ENCODE data around the gene TGFBR1. TPM values are rescaled to one million over a fixed set of nuclear protein-coding genes. Genes with fewer than 3 reads are reported as not detected.

The TGFBR1 gene
- total RNA-seq, 2 donors from 2014 or later, result 10.5 to 18.7 TPM

DNA sequence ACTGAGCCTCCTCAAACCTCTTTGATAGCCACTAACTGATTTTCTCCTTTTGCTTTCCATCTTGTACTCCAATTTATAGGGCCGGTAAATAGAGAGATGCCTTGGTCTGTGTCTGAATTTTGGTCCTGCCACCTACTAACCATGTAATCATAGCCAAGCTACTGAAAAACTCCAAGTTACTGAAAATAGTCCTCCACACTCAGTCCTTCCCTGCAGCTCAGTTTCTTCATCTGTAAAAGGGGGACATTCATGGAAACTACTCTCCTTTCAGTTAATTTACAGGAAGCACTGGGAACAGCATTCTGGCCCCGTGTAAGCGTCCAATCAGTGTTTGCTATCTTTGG is 30.0 kb upstream of the TGFBR1 start:
- Histone ChIP-seq H3K27ac (no peak overlapping the region), H3K4me1 (no peaks in the 10 kb centered on the region), H3K27me3 (no peaks in the 10 kb centered on the region), H3K4me3 (no peak overlapping the region), H3K36me3 (replicated peaks in 1 of 2; ENCODE audit: insufficient read depth in 1 of 2, low read depth in 2 of 2) (no peaks in the 10 kb centered on the region), H3K9me3 (no peaks in the 10 kb centered on the region)
- no peak for DNase-seq
- TF ChIP-seq, protein P1, sequence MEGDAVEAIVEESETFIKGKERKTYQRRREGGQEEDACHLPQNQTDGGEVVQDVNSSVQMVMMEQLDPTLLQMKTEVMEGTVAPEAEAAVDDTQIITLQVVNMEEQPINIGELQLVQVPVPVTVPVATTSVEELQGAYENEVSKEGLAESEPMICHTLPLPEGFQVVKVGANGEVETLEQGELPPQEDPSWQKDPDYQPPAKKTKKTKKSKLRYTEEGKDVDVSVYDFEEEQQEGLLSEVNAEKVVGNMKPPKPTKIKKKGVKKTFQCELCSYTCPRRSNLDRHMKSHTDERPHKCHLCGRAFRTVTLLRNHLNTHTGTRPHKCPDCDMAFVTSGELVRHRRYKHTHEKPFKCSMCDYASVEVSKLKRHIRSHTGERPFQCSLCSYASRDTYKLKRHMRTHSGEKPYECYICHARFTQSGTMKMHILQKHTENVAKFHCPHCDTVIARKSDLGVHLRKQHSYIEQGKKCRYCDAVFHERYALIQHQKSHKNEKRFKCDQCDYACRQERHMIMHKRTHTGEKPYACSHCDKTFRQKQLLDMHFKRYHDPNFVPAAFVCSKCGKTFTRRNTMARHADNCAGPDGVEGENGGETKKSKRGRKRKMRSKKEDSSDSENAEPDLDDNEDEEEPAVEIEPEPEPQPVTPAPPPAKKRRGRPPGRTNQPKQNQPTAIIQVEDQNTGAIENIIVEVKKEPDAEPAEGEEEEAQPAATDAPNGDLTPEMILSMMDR (IDR thresholded peaks at IDR 0.05), result no peak
- no peak for TF ChIP-seq POLR2A (IDR thresholded peaks at IDR 0.05)
- no peak for ATAC-seq
- 59 to 60% methylated on average over 3 of the region's 3 CpGs for WGBS, 2 donors
- intact Hi-C loops (cut with DNase I), result no loop called here

DNA sequence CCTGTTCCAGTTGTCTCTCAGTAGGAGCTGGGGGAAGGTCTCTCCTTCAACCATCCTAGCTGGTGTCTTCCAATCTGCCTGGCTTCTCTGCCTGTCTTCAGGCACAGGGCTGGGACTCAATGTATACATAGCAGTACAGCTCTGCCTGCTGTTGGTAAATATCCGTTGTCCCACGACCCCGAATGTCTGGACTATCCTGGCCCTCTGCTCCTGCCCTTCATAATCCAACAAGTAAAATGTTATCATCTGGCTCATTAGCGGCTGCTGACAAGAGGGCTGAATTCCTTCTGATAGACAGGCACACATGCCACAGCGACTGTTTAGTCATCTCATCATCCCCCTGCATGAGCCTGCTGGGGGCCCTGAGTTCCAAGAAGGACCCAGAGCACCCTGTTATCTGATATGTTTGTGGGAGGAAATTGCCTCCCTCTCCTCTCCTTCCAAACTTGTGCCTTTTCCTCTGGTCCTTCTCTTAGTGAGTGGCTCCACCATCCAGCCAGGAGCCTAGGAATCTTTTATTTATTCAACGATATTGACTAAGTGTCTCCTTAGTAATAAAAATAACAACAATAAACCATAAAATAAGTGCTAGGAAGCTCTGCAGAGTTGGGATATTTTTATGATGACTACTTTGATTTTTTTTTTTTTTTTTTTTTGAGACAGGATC is 29.5 kb upstream of the TGFBR1 start:
- DNase-seq (no peak), ATAC-seq (no peak)
- Histone ChIP-seq H3K9me3 (no peaks in the 10 kb centered on the region), H3K4me1 (no peaks in the 10 kb centered on the region), H3K4me3 (no peak overlapping the region), H3K27me3 (no peaks in the 10 kb centered on the region), H3K27ac (no peak overlapping the region), H3K36me3 (replicated peaks in 1 of 2; ENCODE audit: insufficient read depth in 1 of 2, low read depth in 2 of 2) (no peaks in the 10 kb centered on the region)
- TF ChIP-seq POLR2A (IDR thresholded peaks at IDR 0.05), result no peak
- TF ChIP-seq, protein P1 (IDR thresholded peaks at IDR 0.05), result no peak
- WGBS, 2 donors, result 23 to 24% methylated on average over 6 of the region's 6 CpGs
- intact Hi-C loops (cut with DNase I), result no loop called here

DNA sequence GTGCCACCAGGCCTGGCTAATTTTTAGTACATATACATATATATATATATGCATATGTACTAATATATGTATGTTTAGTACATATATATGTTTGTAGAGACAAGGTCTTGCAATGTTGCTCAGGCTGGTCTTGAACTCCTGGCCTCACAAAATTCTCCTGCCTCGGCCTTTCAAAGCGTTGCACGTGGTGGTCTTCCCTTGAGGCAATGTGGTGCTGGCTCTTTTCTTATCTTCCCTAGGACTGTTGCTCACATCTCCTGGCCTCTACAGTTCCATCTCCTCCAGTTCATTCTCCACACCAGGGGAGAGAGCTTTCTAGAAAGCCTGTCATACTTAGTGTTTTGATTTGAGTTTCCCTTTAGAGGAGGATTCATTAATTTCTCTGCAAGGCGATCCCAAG is 28.9 kb upstream of the TGFBR1 start:
- TF ChIP-seq, protein P1 (IDR thresholded peaks at IDR 0.05), result no peak
- no peak for TF ChIP-seq POLR2A (IDR thresholded peaks at IDR 0.05)
- Histone ChIP-seq H3K9me3 (no peaks in the 10 kb centered on the region), H3K4me3 (no peak overlapping the region), H3K27me3 (no peaks in the 10 kb centered on the region), H3K36me3 (replicated peaks in 1 of 2; ENCODE audit: insufficient read depth in 1 of 2, low read depth in 2 of 2) (no peaks in the 10 kb centered on the region), H3K4me1 (no peaks in the 10 kb centered on the region), H3K27ac (no peak overlapping the region)
- ATAC-seq, result no peak
- intact Hi-C loops (cut with DNase I), result no loop called here
- 82 to 84% methylated on average over 4 of the region's 4 CpGs for WGBS, 2 donors
- no peak for DNase-seq

DNA sequence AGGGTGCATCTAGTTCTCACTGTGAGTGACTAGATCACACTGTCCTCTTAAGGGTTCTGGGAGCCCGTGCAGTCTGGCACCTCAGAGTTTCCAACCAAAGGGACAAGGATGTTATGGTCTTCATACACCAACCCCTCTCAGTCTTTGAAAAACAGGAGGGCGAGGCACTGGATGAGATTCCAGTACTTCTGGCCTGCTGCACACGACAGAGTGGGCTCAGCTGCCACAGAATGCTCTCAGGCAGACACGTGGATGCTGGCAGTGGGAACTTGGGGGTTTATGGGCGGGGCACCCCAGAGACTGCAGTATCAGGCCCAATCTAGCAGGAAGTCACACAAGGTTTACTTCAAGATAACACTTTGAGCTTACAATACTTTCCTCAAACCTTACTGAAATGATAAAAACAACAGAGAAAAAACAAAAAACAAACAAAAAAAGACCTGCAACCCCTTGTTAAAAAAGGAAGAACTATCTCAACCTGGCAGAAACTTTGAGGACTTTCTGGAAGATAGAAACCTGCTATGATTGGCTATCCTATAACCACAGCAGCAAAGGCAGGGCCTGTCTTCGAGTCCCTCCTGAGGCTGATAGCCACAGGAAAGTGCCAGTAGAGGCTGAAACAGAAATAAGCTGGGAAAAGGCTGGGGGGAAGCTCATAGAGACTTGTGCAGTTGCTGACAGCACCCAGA is 28.3 kb upstream of the TGFBR1 start:
- H3K36me3 ChIP-seq (replicated peaks in 1 of 2; ENCODE audit: insufficient read depth in 1 of 2, low read depth in 2 of 2), result no peaks in the 10 kb centered on the region
- no peak overlapping the region for H3K4me3 ChIP-seq
- 51 to 54% methylated on average over 6 of the region's 6 CpGs for WGBS, 2 donors
- no peaks in the 10 kb centered on the region for H3K9me3 ChIP-seq
- H3K27ac ChIP-seq, result no peak overlapping the region
- TF ChIP-seq POLR2A (IDR thresholded peaks at IDR 0.05), result no peak
- TF ChIP-seq, protein P1 (IDR thresholded peaks at IDR 0.05), result no peak
- no peaks in the 10 kb centered on the region for H3K27me3 ChIP-seq
- ATAC-seq (no peak), DNase-seq (no peak)
- no peaks in the 10 kb centered on the region for H3K4me1 ChIP-seq
- intact Hi-C loops (cut with DNase I), result no loop called here

DNA sequence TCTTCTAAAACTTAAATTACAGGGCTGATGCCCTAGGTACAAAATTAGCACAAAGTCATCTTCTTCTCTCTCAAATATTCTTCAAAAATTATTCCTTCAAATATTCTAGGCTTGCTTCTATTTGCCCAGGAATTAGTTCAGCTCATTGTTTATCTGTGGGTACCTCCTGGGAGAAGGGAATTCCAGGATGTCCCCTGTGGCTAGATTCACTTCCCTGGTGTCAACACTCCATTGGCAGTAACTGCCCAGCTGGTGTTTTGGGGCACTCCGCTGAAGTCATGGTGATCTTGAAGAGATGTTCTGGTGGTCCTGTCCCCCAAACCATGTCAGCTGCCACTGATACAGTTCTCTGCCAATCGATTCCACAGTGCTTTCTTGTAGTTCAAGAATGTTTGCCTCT is 26.2 kb upstream of the TGFBR1 start:
- intact Hi-C loops (cut with DNase I), result no loop called here
- Histone ChIP-seq H3K27me3 (no peaks in the 10 kb centered on the region), H3K36me3 (replicated peaks in 1 of 2; ENCODE audit: insufficient read depth in 1 of 2, low read depth in 2 of 2) (no peaks in the 10 kb centered on the region), H3K27ac (no peak overlapping the region), H3K4me1 (no peaks in the 10 kb centered on the region), H3K9me3 (no peaks in the 10 kb centered on the region), H3K4me3 (no peak overlapping the region)
- TF ChIP-seq POLR2A (IDR thresholded peaks at IDR 0.05), result no peak
- TF ChIP-seq, protein P1 (IDR thresholded peaks at IDR 0.05), result no peak
- WGBS, 2 donors, result 50 to 51% methylated on average over 2 of the region's 2 CpGs
- no peak for ATAC-seq
- no peak for DNase-seq

All from body of pancreas (tissue), 4 donors.